Measurements from ENCODE around the gene ARL6IP4. TPM values are rescaled to one million over a fixed set of nuclear protein-coding genes. Genes with fewer than 3 reads are reported as not detected.

Gene ARL6IP4
- polyA plus RNA-seq, 2 donors: 161 to 184 TPM

GRCh38 chr12:122955156-122955555 lies 25.3 kb upstream of the ARL6IP4 start:
- H3K27ac ChIP-seq (ENCODE audit: low read depth in 2 of 2, low read length in 1 of 2): no peak overlapping the region
- H3K27me3 ChIP-seq (ENCODE audit: control insufficient read depth in 1 of 2, insufficient read depth in 2 of 2, low read length in 2 of 2): no peaks in the 10 kb centered on the region
- no peak overlapping the region for H3K4me3 ChIP-seq (ENCODE audit: low read depth in 1 of 2, low read length in 2 of 2)
- 71 to 74% methylated on average over 8 of the region's 8 CpGs for WGBS, 2 donors
- no peaks in the 10 kb centered on the region for H3K9me3 ChIP-seq (ENCODE audit: control insufficient read depth in 2 of 2, insufficient read depth in 1 of 2, low read depth in 1 of 2, low read length in 1 of 2)
- peaks cover 0 to 9% of the 10 kb centered on the region in 2 donors for H3K36me3 ChIP-seq (ENCODE audit: control insufficient read depth in 2 of 2, insufficient read depth in 2 of 2, low read length in 1 of 2)
- no peaks in the 10 kb centered on the region for H3K4me1 ChIP-seq (ENCODE audit: control insufficient read depth in 2 of 2, insufficient read depth in 2 of 2, low read length in 1 of 2)

- Histone ChIP-seq H3K36me3 (ENCODE audit: control insufficient read depth in 2 of 2, insufficient read depth in 2 of 2, low read length in 1 of 2) (peaks cover 0 to 9% of the 10 kb centered on the region in 2 donors), H3K4me3 (ENCODE audit: low read depth in 1 of 2, low read length in 2 of 2) (no peak overlapping the region), H3K27me3 (ENCODE audit: control insufficient read depth in 1 of 2, insufficient read depth in 2 of 2, low read length in 2 of 2) (no peaks in the 10 kb centered on the region), H3K4me1 (ENCODE audit: control insufficient read depth in 2 of 2, insufficient read depth in 2 of 2, low read length in 1 of 2) (no peaks in the 10 kb centered on the region), H3K27ac (ENCODE audit: low read depth in 2 of 2, low read length in 1 of 2) (no peak overlapping the region), H3K9me3 (ENCODE audit: control insufficient read depth in 2 of 2, insufficient read depth in 1 of 2, low read depth in 1 of 2, low read length in 1 of 2) (no peaks in the 10 kb centered on the region)
- 75 to 83% methylated on average over 2 of the region's 2 CpGs for WGBS, 2 donors
These were observed 24.4 kb upstream of the ARL6IP4 start for GRCh38 chr12:122956035-122956434.

- H3K9me3 ChIP-seq (ENCODE audit: control insufficient read depth in 2 of 2, insufficient read depth in 1 of 2, low read depth in 1 of 2, low read length in 1 of 2): no peaks in the 10 kb centered on the region
- H3K4me3 ChIP-seq (ENCODE audit: low read depth in 1 of 2, low read length in 2 of 2): no peak overlapping the region
- no peaks in the 10 kb centered on the region for H3K4me1 ChIP-seq (ENCODE audit: control insufficient read depth in 2 of 2, insufficient read depth in 2 of 2, low read length in 1 of 2)
- peaks cover 0 to 9% of the 10 kb centered on the region in 2 donors for H3K36me3 ChIP-seq (ENCODE audit: control insufficient read depth in 2 of 2, insufficient read depth in 2 of 2, low read length in 1 of 2)
- no peaks in the 10 kb centered on the region for H3K27me3 ChIP-seq (ENCODE audit: control insufficient read depth in 1 of 2, insufficient read depth in 2 of 2, low read length in 2 of 2)
- 83 to 86% methylated on average over 5 of the region's 5 CpGs for WGBS, 2 donors
- H3K27ac ChIP-seq (ENCODE audit: low read depth in 2 of 2, low read length in 1 of 2): no peak overlapping the region
These were observed 22.1 kb upstream of the ARL6IP4 start for GRCh38 chr12:122958198-122958888.

- peaks cover 4 to 7% of the 10 kb centered on the region in 2 donors for H3K4me1 ChIP-seq (ENCODE audit: control insufficient read depth in 2 of 2, insufficient read depth in 2 of 2, low read length in 1 of 2)
- no peaks in the 10 kb centered on the region for H3K9me3 ChIP-seq (ENCODE audit: control insufficient read depth in 2 of 2, insufficient read depth in 1 of 2, low read depth in 1 of 2, low read length in 1 of 2)
- no peak overlapping the region for H3K4me3 ChIP-seq (ENCODE audit: low read depth in 1 of 2, low read length in 2 of 2)
- WGBS, 2 donors: 95% methylated on average over 35 of the region's 35 CpGs
- no peaks in the 10 kb centered on the region for H3K27me3 ChIP-seq (ENCODE audit: control insufficient read depth in 1 of 2, insufficient read depth in 2 of 2, low read length in 2 of 2)
- H3K27ac ChIP-seq (ENCODE audit: low read depth in 2 of 2, low read length in 1 of 2): no peak overlapping the region
- H3K36me3 ChIP-seq (ENCODE audit: control insufficient read depth in 2 of 2, insufficient read depth in 2 of 2, low read length in 1 of 2): peaks cover 0 to 9% of the 10 kb centered on the region in 2 donors
These were observed 20.8 kb upstream of the ARL6IP4 start for GRCh38 chr12:122959566-122960192.

- H3K4me1 ChIP-seq (ENCODE audit: control insufficient read depth in 2 of 2, insufficient read depth in 2 of 2, low read length in 1 of 2): peaks cover 4 to 7% of the 10 kb centered on the region in 2 donors
- peaks cover 0 to 9% of the 10 kb centered on the region in 2 donors for H3K36me3 ChIP-seq (ENCODE audit: control insufficient read depth in 2 of 2, insufficient read depth in 2 of 2, low read length in 1 of 2)
- no peak overlapping the region for H3K27ac ChIP-seq (ENCODE audit: low read depth in 2 of 2, low read length in 1 of 2)
- WGBS, 2 donors: 95 to 96% methylated on average over 8 of the region's 8 CpGs
- no peaks in the 10 kb centered on the region for H3K9me3 ChIP-seq (ENCODE audit: control insufficient read depth in 2 of 2, insufficient read depth in 1 of 2, low read depth in 1 of 2, low read length in 1 of 2)
- H3K27me3 ChIP-seq (ENCODE audit: control insufficient read depth in 1 of 2, insufficient read depth in 2 of 2, low read length in 2 of 2): no peaks in the 10 kb centered on the region
- H3K4me3 ChIP-seq (ENCODE audit: low read depth in 1 of 2, low read length in 2 of 2): no peak overlapping the region
These were observed 20.3 kb upstream of the ARL6IP4 start for GRCh38 chr12:122960193-122960569.

GRCh38 chr12:122961531-122962329 lies 18.8 kb upstream of the ARL6IP4 start:
- no peaks in the 10 kb centered on the region for H3K9me3 ChIP-seq (ENCODE audit: control insufficient read depth in 2 of 2, insufficient read depth in 1 of 2, low read depth in 1 of 2, low read length in 1 of 2)
- H3K36me3 ChIP-seq (ENCODE audit: control insufficient read depth in 2 of 2, insufficient read depth in 2 of 2, low read length in 1 of 2): peaks cover 0 to 6% of the 10 kb centered on the region in 2 donors
- 60 to 79% methylated on average over 10 of the region's 10 CpGs for whole genome bisulfite sequencing, 2 donors
- no peaks in the 10 kb centered on the region for H3K27me3 ChIP-seq (ENCODE audit: control insufficient read depth in 1 of 2, insufficient read depth in 2 of 2, low read length in 2 of 2)
- H3K4me1 ChIP-seq (ENCODE audit: control insufficient read depth in 2 of 2, insufficient read depth in 2 of 2, low read length in 1 of 2): peaks cover 4 to 10% of the 10 kb centered on the region in 2 donors
- no peak overlapping the region for H3K27ac ChIP-seq (ENCODE audit: low read depth in 2 of 2, low read length in 1 of 2)
- no peak overlapping the region for H3K4me3 ChIP-seq (ENCODE audit: low read depth in 1 of 2, low read length in 2 of 2)

GRCh38 chr12:122963941-122964265 lies 16.6 kb upstream of the ARL6IP4 start:
- no peak overlapping the region for H3K4me3 ChIP-seq (ENCODE audit: low read depth in 1 of 2, low read length in 2 of 2)
- H3K9me3 ChIP-seq (ENCODE audit: control insufficient read depth in 2 of 2, insufficient read depth in 1 of 2, low read depth in 1 of 2, low read length in 1 of 2): no peaks in the 10 kb centered on the region
- no peak overlapping the region for H3K27ac ChIP-seq (ENCODE audit: low read depth in 2 of 2, low read length in 1 of 2)
- peaks cover 0 to 6% of the 10 kb centered on the region in 2 donors for H3K36me3 ChIP-seq (ENCODE audit: control insufficient read depth in 2 of 2, insufficient read depth in 2 of 2, low read length in 1 of 2)
- H3K27me3 ChIP-seq (ENCODE audit: control insufficient read depth in 1 of 2, insufficient read depth in 2 of 2, low read length in 2 of 2): no peaks in the 10 kb centered on the region
- WGBS, 2 donors: 35 to 43% methylated on average over 8 of the region's 8 CpGs
- peaks cover 4 to 10% of the 10 kb centered on the region in 2 donors for H3K4me1 ChIP-seq (ENCODE audit: control insufficient read depth in 2 of 2, insufficient read depth in 2 of 2, low read length in 1 of 2)

GRCh38 chr12:122964439-122965257 lies 15.8 kb upstream of the ARL6IP4 start:
- Histone ChIP-seq H3K4me1 (ENCODE audit: control insufficient read depth in 2 of 2, insufficient read depth in 2 of 2, low read length in 1 of 2) (peaks cover 4 to 10% of the 10 kb centered on the region in 2 donors), H3K9me3 (ENCODE audit: control insufficient read depth in 2 of 2, insufficient read depth in 1 of 2, low read depth in 1 of 2, low read length in 1 of 2) (no peaks in the 10 kb centered on the region), H3K27me3 (ENCODE audit: control insufficient read depth in 1 of 2, insufficient read depth in 2 of 2, low read length in 2 of 2) (no peaks in the 10 kb centered on the region), H3K27ac (ENCODE audit: low read depth in 2 of 2, low read length in 1 of 2) (no peak overlapping the region), H3K36me3 (ENCODE audit: control insufficient read depth in 2 of 2, insufficient read depth in 2 of 2, low read length in 1 of 2) (peaks cover 0 to 4% of the 10 kb centered on the region in 2 donors), H3K4me3 (ENCODE audit: low read depth in 1 of 2, low read length in 2 of 2) (no peak overlapping the region)
- WGBS, 2 donors: 81% methylated on average over 19 of the region's 19 CpGs

GRCh38 chr12:122965321-122965751 lies 15.1 kb upstream of the ARL6IP4 start:
- Histone ChIP-seq H3K27me3 (ENCODE audit: control insufficient read depth in 1 of 2, insufficient read depth in 2 of 2, low read length in 2 of 2) (no peaks in the 10 kb centered on the region), H3K36me3 (ENCODE audit: control insufficient read depth in 2 of 2, insufficient read depth in 2 of 2, low read length in 1 of 2) (no peaks in the 10 kb centered on the region), H3K4me3 (ENCODE audit: low read depth in 1 of 2, low read length in 2 of 2) (peak overlapping the region; percentile 34 to 43)

More at GRCh38 chr12:122965321-122965751, 15.1 kb upstream of the ARL6IP4 start:
- Histone ChIP-seq H3K9me3 (ENCODE audit: control insufficient read depth in 2 of 2, insufficient read depth in 1 of 2, low read depth in 1 of 2, low read length in 1 of 2) (no peaks in the 10 kb centered on the region), H3K27ac (ENCODE audit: low read depth in 2 of 2, low read length in 1 of 2) (no peak overlapping the region), H3K4me1 (ENCODE audit: control insufficient read depth in 2 of 2, insufficient read depth in 2 of 2, low read length in 1 of 2) (peaks cover 4 to 10% of the 10 kb centered on the region in 2 donors)
- WGBS, 2 donors: 49 to 54% methylated on average over 12 of the region's 12 CpGs

All from esophagus (tissue), 2 donors.